GM23338 (cell line): ENCODE results near the gene RTP5.

Experiments used
- CTCF ChIP-seq, 2 experiments: fragments of 200-600 bp in 1 of 2; sonication (generic) in 1 of 2; conservative IDR thresholded peaks; 2 replicates each; pipeline versions ENCODE4 v1.5.1 to v1.6.1; 2016 to 2017; ENCODE audit warnings: antibody characterized with exemption in 2 of 2, low read depth in 2 of 2, mild to moderate bottlenecking in 2 of 2, moderate library complexity in 1 of 2
- REST ChIP-seq: IDR thresholded peaks from one replicate; pipeline ENCODE4 v1.6.1; 2018; ENCODE audit warnings: antibody characterized with exemption; ENCODE audit not compliant: unreplicated experiment
- ZNF114 ChIP-seq: fragments of 250-450 bp; sonication (Bioruptor Pico); IDR thresholded peaks from 2 replicates; pipeline ENCODE4 v1.5.0; 2020; ENCODE audit warnings: mild to moderate bottlenecking, moderate library complexity

GRCh38 chr2:241852116-241852980, 17.2 kb upstream of the RTP5 start:
- TF ChIP-seq REST (no peak), CTCF (conservative IDR thresholded peaks at IDR 0.05; ENCODE audit: low read depth in 2 of 2) (no peak), ZNF114 (CRISPR knock-in tag) (no peak)
